HG03354 (cell line): ENCODE results near the gene DHODH.

Source experiments
- ATAC-seq: cut with Tn5 transposase; IDR thresholded peaks from one replicate; pipeline ENCODE4 v1.9.1; 2021; ENCODE audit warnings: mild to moderate bottlenecking; ENCODE audit not compliant: unreplicated experiment, poor library complexity, severe bottlenecking

DHODH gene

GRCh38 chr16:72012607-72013006 is 4.1 kb downstream of the DHODH start:
- ATAC-seq: no peak

GRCh38 chr16:72013389-72013788 is 4.8 kb downstream of the DHODH start:
- ATAC-seq: no peak

GRCh38 chr16:72013888-72014581 is 5.5 kb downstream of the DHODH start:
- ATAC-seq: no peak

GRCh38 chr16:72014675-72015074 is 6.1 kb downstream of the DHODH start:
- ATAC-seq: no peak

- no peak for ATAC-seq
These were observed 6.6 kb downstream of the DHODH start for GRCh38 chr16:72015124-72015523.

- no peak for ATAC-seq
These were observed 9.9 kb downstream of the DHODH start for GRCh38 chr16:72018470-72018869.

GRCh38 chr16:72021043-72021442 is 12.5 kb downstream of the DHODH start:
- no peak for ATAC-seq

- ATAC-seq: no peak
These were observed 13.6 kb downstream of the DHODH start for GRCh38 chr16:72022127-72022526.

- ATAC-seq: no peak
These were observed 15.4 kb downstream of the DHODH start for GRCh38 chr16:72023962-72024361.

- ATAC-seq: no peak
These were observed 16.4 kb downstream of the DHODH start for GRCh38 chr16:72024862-72025382.

GRCh38 chr16:72025404-72026114 is 17.0 kb downstream of the DHODH start:
- no peak for ATAC-seq

GRCh38 chr16:72027669-72028378 is 19.3 kb downstream of the DHODH start:
- ATAC-seq: no peak

- ATAC-seq: no peak
These were observed 21.2 kb downstream of the DHODH start for GRCh38 chr16:72029567-72030271.

- ATAC-seq: no peak
These were observed 24.9 kb downstream of the DHODH start for GRCh38 chr16:72033437-72033836.

GRCh38 chr16:72036098-72036497 is 27.6 kb downstream of the DHODH start:
- no peak for ATAC-seq

- ATAC-seq: no peak
These were observed 33.7 kb downstream of the DHODH start for GRCh38 chr16:72042157-72042660.

- no peak for ATAC-seq
These were observed 34.5 kb downstream of the DHODH start for GRCh38 chr16:72043058-72043457.

GRCh38 chr16:72043539-72043938 is 35.0 kb downstream of the DHODH start:
- ATAC-seq: no peak

- no peak for ATAC-seq
These were observed 35.8 kb downstream of the DHODH start for GRCh38 chr16:72044296-72044695.

GRCh38 chr16:72044825-72045359 is 36.3 kb downstream of the DHODH start:
- no peak for ATAC-seq
